Measurements from ENCODE around the gene COG5. TPM values are rescaled to one million over a fixed set of nuclear protein-coding genes. Genes with fewer than 3 reads are reported as not detected.
"Not testable (repeated sequence)": the region's sequence is repeated elsewhere in the genome, so short reads cannot be mapped to it uniquely, and the experiment has no call there.

The COG5 gene
- total RNA-seq, 1 experiment from 2014 or later, result 23.6 TPM

- TF ChIP-seq CTCF (IDR thresholded peaks at IDR 0.05; ENCODE audit: unreplicated experiment), result no peak
- H3K36me3 Mint-ChIP-seq (ENCODE audit: insufficient read depth, unreplicated experiment), result no peaks in the 10 kb centered on the region
- no TSS peak for BruUV-seq (replicated peaks)
- no peak overlapping the region for H3K27ac Mint-ChIP-seq (ENCODE audit: unreplicated experiment)
- CTCF ChIA-PET, result interaction anchor here (0.6 kb wide), 1 partner anchor 10 kb away, joined by 4 read pairs; no protein-coding TSS in a partner anchor
- no peak overlapping the region for H3K4me3 Mint-ChIP-seq (ENCODE audit: low read depth, unreplicated experiment)
- no peaks in the 10 kb centered on the region for H3K27me3 Mint-ChIP-seq (ENCODE audit: unreplicated experiment)
- intact Hi-C loops (cut with micrococcal nuclease; ENCODE audit: unreplicated experiment), result no loop called here
- H3K9me3 Mint-ChIP-seq (ENCODE audit: low read depth, unreplicated experiment), result no peaks in the 10 kb centered on the region
- no peak for DNase-seq
- no peaks in the 10 kb centered on the region for H3K4me1 Mint-ChIP-seq (ENCODE audit: low read depth, unreplicated experiment)
Observed at GRCh38 chr7:107253599-107253998, 310.1 kb downstream of the COG5 start.

- TF ChIP-seq CTCF (IDR thresholded peaks at IDR 0.05; ENCODE audit: unreplicated experiment), result no peak
- Mint-ChIP-seq H3K9me3 (ENCODE audit: low read depth, unreplicated experiment) (no peaks in the 10 kb centered on the region), H3K4me1 (ENCODE audit: low read depth, unreplicated experiment) (no peaks in the 10 kb centered on the region), H3K27me3 (ENCODE audit: unreplicated experiment) (no peaks in the 10 kb centered on the region), H3K27ac (ENCODE audit: unreplicated experiment) (no peak overlapping the region), H3K36me3 (ENCODE audit: insufficient read depth, unreplicated experiment) (no peaks in the 10 kb centered on the region), H3K4me3 (ENCODE audit: low read depth, unreplicated experiment) (no peak overlapping the region)
- no TSS peak for BruUV-seq (replicated peaks)
- intact Hi-C loops (cut with micrococcal nuclease; ENCODE audit: unreplicated experiment), result no loop called here
- no peak for DNase-seq
- CTCF ChIA-PET, result no interaction called here
Observed at GRCh38 chr7:107251963-107252362, 311.8 kb downstream of the COG5 start.

- H3K4me1 Mint-ChIP-seq (ENCODE audit: low read depth, unreplicated experiment), result no peaks in the 10 kb centered on the region
- no peak overlapping the region for H3K4me3 Mint-ChIP-seq (ENCODE audit: low read depth, unreplicated experiment)
- no peaks in the 10 kb centered on the region for H3K36me3 Mint-ChIP-seq (ENCODE audit: insufficient read depth, unreplicated experiment)
- peaks cover 3% of the 10 kb centered on the region for H3K9me3 Mint-ChIP-seq (ENCODE audit: low read depth, unreplicated experiment)
- TF ChIP-seq CTCF (IDR thresholded peaks at IDR 0.05; ENCODE audit: unreplicated experiment), result no peak
- intact Hi-C loops (cut with micrococcal nuclease; ENCODE audit: unreplicated experiment), result no loop called here
- CTCF ChIA-PET, result no interaction called here
- H3K27ac Mint-ChIP-seq (ENCODE audit: unreplicated experiment), result no peak overlapping the region
- no peak for DNase-seq
- BruUV-seq (replicated peaks), result no TSS peak
- no peaks in the 10 kb centered on the region for H3K27me3 Mint-ChIP-seq (ENCODE audit: unreplicated experiment)
Observed at GRCh38 chr7:107248551-107249316, 315.0 kb downstream of the COG5 start.

GRCh38 chr7:107246836-107247235, 316.9 kb downstream of the COG5 start:
- CTCF ChIA-PET; H3K27ac Mint-ChIP-seq (ENCODE audit: unreplicated experiment); H3K4me1 Mint-ChIP-seq (ENCODE audit: low read depth, unreplicated experiment); DNase-seq; intact Hi-C loops (cut with micrococcal nuclease; ENCODE audit: unreplicated experiment); BruUV-seq (replicated peaks); H3K9me3 Mint-ChIP-seq (ENCODE audit: low read depth, unreplicated experiment); H3K27me3 Mint-ChIP-seq (ENCODE audit: unreplicated experiment); H3K4me3 Mint-ChIP-seq (ENCODE audit: low read depth, unreplicated experiment); H3K36me3 Mint-ChIP-seq (ENCODE audit: insufficient read depth, unreplicated experiment): not testable (repeated sequence)

GRCh38 chr7:107244613-107245012, 319.1 kb downstream of the COG5 start:
- Mint-ChIP-seq H3K4me3 (ENCODE audit: low read depth, unreplicated experiment) (no peak overlapping the region), H3K4me1 (ENCODE audit: low read depth, unreplicated experiment) (no peaks in the 10 kb centered on the region), H3K27ac (ENCODE audit: unreplicated experiment) (no peak overlapping the region), H3K36me3 (ENCODE audit: insufficient read depth, unreplicated experiment) (no peaks in the 10 kb centered on the region), H3K27me3 (ENCODE audit: unreplicated experiment) (no peaks in the 10 kb centered on the region), H3K9me3 (ENCODE audit: low read depth, unreplicated experiment) (peaks cover 3% of the 10 kb centered on the region)
- TF ChIP-seq CTCF (IDR thresholded peaks at IDR 0.05; ENCODE audit: unreplicated experiment), result no peak
- BruUV-seq (replicated peaks), result no TSS peak
- DNase-seq, result no peak
- CTCF ChIA-PET, result no interaction called here
- intact Hi-C loops (cut with micrococcal nuclease; ENCODE audit: unreplicated experiment), result no loop called here

Measured in Calu3 (cell line).